ENCODE measurements around the gene ARHGAP26. TPM values are rescaled to one million over a fixed set of nuclear protein-coding genes. Genes with fewer than 3 reads are reported as not detected.

ARHGAP26 gene
- total and polyA plus RNA-seq, 5 donors, result 13.2 to 56.9 (median 47.0) TPM

- H3K4me3 ChIP-seq (ENCODE audit: low read length), result no peak overlapping the region
- DNase-seq (peak in 1 of 3 donors; percentile 50), ATAC-seq (peak in 1 of 2 donors; percentile 29)
- peaks cover 34% of the 10 kb centered on the region for H3K4me1 ChIP-seq (ENCODE audit: control insufficient read depth, insufficient read depth, low read length)
- no peaks in the 10 kb centered on the region for H3K27me3 ChIP-seq (ENCODE audit: control insufficient read depth, insufficient read depth)
- H3K9me3 ChIP-seq (ENCODE audit: control insufficient read depth, low read length), result no peaks in the 10 kb centered on the region
- intact Hi-C loops (cut with DNase I), result loop anchor here in 2 of 4 donors (5.0 to 10.0 kb wide), 3 partner anchors 396 to 818 kb away; partner anchors contain the start of gene NR3C1 (in 2 of the 2)
- peak overlapping the region; percentile 72 for H3K27ac ChIP-seq (ENCODE audit: low read length)
Measured at GRCh38 chr5:143006501-143006900, 236.3 kb downstream of the ARHGAP26 start.

- Histone ChIP-seq H3K27ac (ENCODE audit: low read length) (no peak overlapping the region), H3K27me3 (ENCODE audit: control insufficient read depth, insufficient read depth) (no peaks in the 10 kb centered on the region), H3K4me3 (ENCODE audit: low read length) (no peak overlapping the region), H3K9me3 (ENCODE audit: control insufficient read depth, low read length) (no peaks in the 10 kb centered on the region), H3K4me1 (ENCODE audit: control insufficient read depth, insufficient read depth, low read length) (peaks cover 28% of the 10 kb centered on the region)
- 94% methylated on average over 2 of the region's 2 CpGs for WGBS
- intact Hi-C loops (cut with DNase I), result loop anchor here in 2 of 4 donors (5.0 to 10.0 kb wide), 3 partner anchors 394 to 817 kb away; partner anchors contain the start of gene NR3C1 (in 2 of the 2)
- DNase-seq, result no peak
- ATAC-seq, result no peak
Measured at GRCh38 chr5:143008032-143008431, 237.9 kb downstream of the ARHGAP26 start.

- H3K27ac ChIP-seq (ENCODE audit: low read length), result no peak overlapping the region
- 71% methylated on average over 10 of the region's 10 CpGs for WGBS
- no peak for DNase-seq
- H3K9me3 ChIP-seq (ENCODE audit: control insufficient read depth, low read length), result no peaks in the 10 kb centered on the region
- H3K27me3 ChIP-seq (ENCODE audit: control insufficient read depth, insufficient read depth), result no peaks in the 10 kb centered on the region
- H3K4me1 ChIP-seq (ENCODE audit: control insufficient read depth, insufficient read depth, low read length), result peaks cover 25% of the 10 kb centered on the region
- peak in 1 of 2 donors; percentile 9 for ATAC-seq
- H3K4me3 ChIP-seq (ENCODE audit: low read length), result no peak overlapping the region
- intact Hi-C loops (cut with DNase I), result loop anchor here in 2 of 4 donors (5.0 to 10.0 kb wide), 3 partner anchors 393 to 816 kb away; partner anchors contain the start of gene NR3C1 (in 2 of the 2)
Measured at GRCh38 chr5:143008809-143009521, 238.8 kb downstream of the ARHGAP26 start.

- Histone ChIP-seq H3K4me3 (ENCODE audit: low read length) (no peak overlapping the region), H3K27ac (ENCODE audit: low read length) (no peak overlapping the region), H3K9me3 (ENCODE audit: control insufficient read depth, low read length) (no peaks in the 10 kb centered on the region), H3K27me3 (ENCODE audit: control insufficient read depth, insufficient read depth) (no peaks in the 10 kb centered on the region), H3K4me1 (ENCODE audit: control insufficient read depth, insufficient read depth, low read length) (peaks cover 16% of the 10 kb centered on the region)
- no peak for ATAC-seq
- intact Hi-C loops (cut with DNase I), result no loop called here
- 92% methylated on average over 1 of the region's 1 CpG for WGBS
- DNase-seq, result no peak
Measured at GRCh38 chr5:143010351-143010750, 240.2 kb downstream of the ARHGAP26 start.

- Histone ChIP-seq H3K9me3 (ENCODE audit: control insufficient read depth, low read length) (no peaks in the 10 kb centered on the region), H3K27ac (ENCODE audit: low read length) (no peak overlapping the region), H3K27me3 (ENCODE audit: control insufficient read depth, insufficient read depth) (no peaks in the 10 kb centered on the region), H3K4me1 (ENCODE audit: control insufficient read depth, insufficient read depth, low read length) (peaks cover 14% of the 10 kb centered on the region), H3K4me3 (ENCODE audit: low read length) (no peak overlapping the region)
- intact Hi-C loops (cut with DNase I), result no loop called here
- ATAC-seq (no peak), DNase-seq (no peak)
- 61% methylated on average over 2 of the region's 2 CpGs for WGBS
Measured at GRCh38 chr5:143011585-143011984, 241.4 kb downstream of the ARHGAP26 start.

GRCh38 chr5:143013176-143013891 is 243.2 kb downstream of the ARHGAP26 start:
- no peaks in the 10 kb centered on the region for H3K9me3 ChIP-seq (ENCODE audit: control insufficient read depth, low read length)
- WGBS, result 92% methylated on average over 4 of the region's 4 CpGs
- H3K4me3 ChIP-seq (ENCODE audit: low read length), result no peak overlapping the region
- H3K27ac ChIP-seq (ENCODE audit: low read length), result no peak overlapping the region
- peaks cover 9% of the 10 kb centered on the region for H3K4me1 ChIP-seq (ENCODE audit: control insufficient read depth, insufficient read depth, low read length)
- intact Hi-C loops (cut with DNase I), result no loop called here
- H3K27me3 ChIP-seq (ENCODE audit: control insufficient read depth, insufficient read depth), result no peaks in the 10 kb centered on the region
- no peak for DNase-seq
- ATAC-seq, result no peak

GRCh38 chr5:143014017-143014651 is 244.0 kb downstream of the ARHGAP26 start:
- peaks cover 5% of the 10 kb centered on the region for H3K4me1 ChIP-seq (ENCODE audit: control insufficient read depth, insufficient read depth, low read length)
- intact Hi-C loops (cut with DNase I), result no loop called here
- 74% methylated on average over 12 of the region's 12 CpGs for WGBS
- no peak overlapping the region for H3K27ac ChIP-seq (ENCODE audit: low read length)
- ATAC-seq, result peak; percentile 40 to 51
- peak in 1 of 3 donors; percentile 62 for DNase-seq
- no peaks in the 10 kb centered on the region for H3K27me3 ChIP-seq (ENCODE audit: control insufficient read depth, insufficient read depth)
- no peaks in the 10 kb centered on the region for H3K9me3 ChIP-seq (ENCODE audit: control insufficient read depth, low read length)
- H3K4me3 ChIP-seq (ENCODE audit: low read length), result no peak overlapping the region

GRCh38 chr5:143016777-143017516 is 246.8 kb downstream of the ARHGAP26 start:
- Histone ChIP-seq H3K4me1 (ENCODE audit: control insufficient read depth, insufficient read depth, low read length) (no peaks in the 10 kb centered on the region), H3K27ac (ENCODE audit: low read length) (no peak overlapping the region), H3K4me3 (ENCODE audit: low read length) (no peak overlapping the region), H3K27me3 (ENCODE audit: control insufficient read depth, insufficient read depth) (no peaks in the 10 kb centered on the region), H3K9me3 (ENCODE audit: control insufficient read depth, low read length) (no peaks in the 10 kb centered on the region)
- 62% methylated on average over 5 of the region's 5 CpGs for WGBS
- DNase-seq, result no peak
- no peak for ATAC-seq
- intact Hi-C loops (cut with DNase I), result no loop called here

- Histone ChIP-seq H3K9me3 (ENCODE audit: control insufficient read depth, low read length) (no peaks in the 10 kb centered on the region), H3K4me1 (ENCODE audit: control insufficient read depth, insufficient read depth, low read length) (peaks cover 2% of the 10 kb centered on the region), H3K27ac (ENCODE audit: low read length) (no peak overlapping the region), H3K27me3 (ENCODE audit: control insufficient read depth, insufficient read depth) (no peaks in the 10 kb centered on the region), H3K4me3 (ENCODE audit: low read length) (no peak overlapping the region)
- no peak for DNase-seq
- WGBS, result 97% methylated on average over 1 of the region's 1 CpG
- intact Hi-C loops (cut with DNase I), result no loop called here
- no peak for ATAC-seq
Measured at GRCh38 chr5:143017541-143017940, 247.4 kb downstream of the ARHGAP26 start.

GRCh38 chr5:143017992-143018391 is 247.8 kb downstream of the ARHGAP26 start:
- H3K4me1 ChIP-seq (ENCODE audit: control insufficient read depth, insufficient read depth, low read length), result peaks cover 5% of the 10 kb centered on the region
- no peaks in the 10 kb centered on the region for H3K27me3 ChIP-seq (ENCODE audit: control insufficient read depth, insufficient read depth)
- intact Hi-C loops (cut with DNase I), result no loop called here
- H3K9me3 ChIP-seq (ENCODE audit: control insufficient read depth, low read length), result no peaks in the 10 kb centered on the region
- WGBS, result 99% methylated on average over 1 of the region's 1 CpG
- no peak for DNase-seq
- no peak for ATAC-seq
- no peak overlapping the region for H3K27ac ChIP-seq (ENCODE audit: low read length)
- H3K4me3 ChIP-seq (ENCODE audit: low read length), result no peak overlapping the region
